Ascending aorta (tissue), 2 donors: ENCODE data around the gene UBN2. TPM values are rescaled to one million over a fixed set of nuclear protein-coding genes. Genes with fewer than 3 reads are reported as not detected.
"Not testable (repeated sequence)": the region's sequence is repeated elsewhere in the genome, so short reads cannot be mapped to it uniquely, and the experiment has no call there.

ENCODE experiments used
- DNase-seq, 2 donors: peaks; one replicate each; pipeline ENCODE4 v3.0.0-alpha.2; 2019; ENCODE audit warnings: low spot score in 2 of 2
- H3K27ac ChIP-seq, 2 donors: fragments of 200-600 bp; sonication (generic); one replicate each; pipeline ENCODE4 v1.5.1; 2016 to 2017; ENCODE audit warnings: mild to moderate bottlenecking in 1 of 2
- H3K27me3 ChIP-seq: fragments of 200-600 bp; sonication (generic); one replicate; pipeline ENCODE4 v1.5.1; 2017
- H3K36me3 ChIP-seq, 2 donors: fragments of 200-600 bp; sonication (generic); one replicate each; pipeline ENCODE4 v1.5.1; 2016
- H3K4me1 ChIP-seq, 2 donors: fragments of 200-600 bp; sonication (generic); one replicate each; pipeline ENCODE4 v1.5.1; 2016 to 2017; ENCODE audit warnings: mild to moderate bottlenecking in 1 of 2
- H3K4me3 ChIP-seq, 2 donors: fragments of 200-600 bp; sonication (generic); one replicate each; pipeline ENCODE4 v1.5.1; 2016 to 2017; ENCODE audit warnings: mild to moderate bottlenecking in 1 of 2
- H3K9me3 ChIP-seq, 2 donors: fragments of 200-600 bp; sonication (generic); one replicate each; pipeline ENCODE4 v1.5.1; 2016
- intact Hi-C: fragments of 100-400 bp; cut with DNase I; formaldehyde crosslinking; loops from one replicate; pipeline ENCODE4 v1.15.1; 2023
- total RNA-seq: library from RNA; depleted of rRNA; stranded (reverse); fragments of >200 nt; gene quantifications from one replicate; pipeline ENCODE4 v1.1.0, GENCODE V29; 2016
- TF ChIP-seq, protein P1 (sequence below), 3 experiments: fragments of 200-600 bp in 2 of 3; fragments of 450-650 bp in 1 of 3; sonication (generic) in 2 of 3; IDR thresholded peaks; one replicate each; pipeline ENCODE4 v1.5.1; 2016 to 2019; ENCODE audit warnings: antibody characterized with exemption in 3 of 3, mild to moderate bottlenecking in 1 of 3, moderate library complexity in 1 of 3

The UBN2 gene
- total RNA-seq, 1 donor from 2014 or later, result 3.7 TPM

GRCh38 chr7:139299296-139299695 is 68.3 kb downstream of the UBN2 start:
- DNase-seq, result no peak
- TF ChIP-seq, protein P1, sequence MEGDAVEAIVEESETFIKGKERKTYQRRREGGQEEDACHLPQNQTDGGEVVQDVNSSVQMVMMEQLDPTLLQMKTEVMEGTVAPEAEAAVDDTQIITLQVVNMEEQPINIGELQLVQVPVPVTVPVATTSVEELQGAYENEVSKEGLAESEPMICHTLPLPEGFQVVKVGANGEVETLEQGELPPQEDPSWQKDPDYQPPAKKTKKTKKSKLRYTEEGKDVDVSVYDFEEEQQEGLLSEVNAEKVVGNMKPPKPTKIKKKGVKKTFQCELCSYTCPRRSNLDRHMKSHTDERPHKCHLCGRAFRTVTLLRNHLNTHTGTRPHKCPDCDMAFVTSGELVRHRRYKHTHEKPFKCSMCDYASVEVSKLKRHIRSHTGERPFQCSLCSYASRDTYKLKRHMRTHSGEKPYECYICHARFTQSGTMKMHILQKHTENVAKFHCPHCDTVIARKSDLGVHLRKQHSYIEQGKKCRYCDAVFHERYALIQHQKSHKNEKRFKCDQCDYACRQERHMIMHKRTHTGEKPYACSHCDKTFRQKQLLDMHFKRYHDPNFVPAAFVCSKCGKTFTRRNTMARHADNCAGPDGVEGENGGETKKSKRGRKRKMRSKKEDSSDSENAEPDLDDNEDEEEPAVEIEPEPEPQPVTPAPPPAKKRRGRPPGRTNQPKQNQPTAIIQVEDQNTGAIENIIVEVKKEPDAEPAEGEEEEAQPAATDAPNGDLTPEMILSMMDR (IDR thresholded peaks at IDR 0.05), result no peak
- intact Hi-C loops, result no loop called here
- Histone ChIP-seq H3K9me3 (no peaks in the 10 kb centered on the region), H3K27ac (no peak overlapping the region), H3K27me3 (no peaks in the 10 kb centered on the region), H3K36me3 (peaks cover 26 to 46% of the 10 kb centered on the region in 2 donors), H3K4me1 (no peaks in the 10 kb centered on the region), H3K4me3 (no peak overlapping the region)

GRCh38 chr7:139300390-139300789 is 69.4 kb downstream of the UBN2 start:
- Histone ChIP-seq H3K4me3 (no peak overlapping the region), H3K36me3 (peaks cover 17 to 36% of the 10 kb centered on the region in 2 donors), H3K9me3 (no peaks in the 10 kb centered on the region), H3K27ac (no peak overlapping the region), H3K4me1 (no peaks in the 10 kb centered on the region), H3K27me3 (no peaks in the 10 kb centered on the region)
- no peak for DNase-seq
- intact Hi-C loops, result no loop called here
- TF ChIP-seq, protein P1 (IDR thresholded peaks at IDR 0.05), result no peak

DNA sequence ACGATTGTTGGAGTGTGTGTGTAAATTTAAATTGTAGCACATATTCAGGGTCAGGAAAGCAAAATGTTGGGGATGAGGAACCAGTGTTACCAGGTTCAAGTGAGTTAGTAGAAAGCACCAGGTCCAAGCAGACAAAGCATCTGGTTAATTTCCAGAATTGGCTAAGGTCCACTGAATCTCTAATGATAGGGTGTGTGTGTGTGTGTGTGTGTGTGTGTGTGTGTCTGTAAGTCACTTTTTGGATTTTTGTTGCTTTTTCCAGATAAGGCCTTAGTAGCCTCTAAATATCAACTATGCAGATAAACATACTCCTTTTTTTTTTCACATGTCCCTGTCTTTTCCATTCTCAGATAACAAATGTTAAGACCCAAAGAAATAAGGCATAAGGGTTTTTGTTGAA is 73.5 kb downstream of the UBN2 start:
- peaks cover 0 to 11% of the 10 kb centered on the region in 2 donors for H3K36me3 ChIP-seq

DNA sequence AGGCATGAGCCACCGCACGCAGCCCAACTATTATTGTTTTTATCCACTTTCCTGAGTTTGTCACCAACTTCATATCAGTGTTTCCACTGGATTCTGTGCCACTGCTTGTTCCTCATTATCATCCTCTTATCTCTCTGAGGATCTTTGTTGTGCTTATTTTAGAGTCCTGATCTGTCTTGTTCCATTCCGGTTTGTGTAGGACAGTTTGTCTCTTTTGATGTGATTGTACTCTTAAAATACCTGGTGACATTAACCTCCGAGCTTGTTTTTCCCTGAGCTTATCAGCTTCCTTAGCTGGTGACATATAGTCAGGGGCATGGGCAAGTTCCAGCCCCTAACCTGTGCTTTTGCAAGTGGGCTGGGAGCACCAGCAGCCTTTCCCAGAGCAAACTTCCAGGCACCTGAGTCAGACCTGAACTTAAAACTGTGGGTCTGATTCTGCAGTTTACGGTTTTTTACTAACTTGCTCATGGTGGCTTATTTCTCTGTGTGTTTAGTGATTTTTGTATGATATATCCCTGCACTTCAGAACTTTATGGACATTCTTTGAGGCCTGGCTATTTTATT is 87.0 kb downstream of the UBN2 start:
- no peaks in the 10 kb centered on the region for H3K27me3 ChIP-seq
- H3K4me3 ChIP-seq, result no peak overlapping the region
- no peaks in the 10 kb centered on the region for H3K36me3 ChIP-seq
- no peaks in the 10 kb centered on the region for H3K4me1 ChIP-seq
- intact Hi-C loops, result no loop called here
- TF ChIP-seq, protein P1 (IDR thresholded peaks at IDR 0.05), result no peak
- no peak for DNase-seq
- H3K9me3 ChIP-seq, result no peaks in the 10 kb centered on the region
- H3K27ac ChIP-seq, result no peak overlapping the region

More for the DNA sequence above, 73.5 kb downstream of the UBN2 start:
- TF ChIP-seq, protein P1 (IDR thresholded peaks at IDR 0.05), result no peak
- Histone ChIP-seq H3K27ac (no peak overlapping the region), H3K4me1 (no peaks in the 10 kb centered on the region), H3K9me3 (no peaks in the 10 kb centered on the region), H3K27me3 (no peaks in the 10 kb centered on the region), H3K4me3 (no peak overlapping the region)
- intact Hi-C loops, result no loop called here
- no peak for DNase-seq

DNA sequence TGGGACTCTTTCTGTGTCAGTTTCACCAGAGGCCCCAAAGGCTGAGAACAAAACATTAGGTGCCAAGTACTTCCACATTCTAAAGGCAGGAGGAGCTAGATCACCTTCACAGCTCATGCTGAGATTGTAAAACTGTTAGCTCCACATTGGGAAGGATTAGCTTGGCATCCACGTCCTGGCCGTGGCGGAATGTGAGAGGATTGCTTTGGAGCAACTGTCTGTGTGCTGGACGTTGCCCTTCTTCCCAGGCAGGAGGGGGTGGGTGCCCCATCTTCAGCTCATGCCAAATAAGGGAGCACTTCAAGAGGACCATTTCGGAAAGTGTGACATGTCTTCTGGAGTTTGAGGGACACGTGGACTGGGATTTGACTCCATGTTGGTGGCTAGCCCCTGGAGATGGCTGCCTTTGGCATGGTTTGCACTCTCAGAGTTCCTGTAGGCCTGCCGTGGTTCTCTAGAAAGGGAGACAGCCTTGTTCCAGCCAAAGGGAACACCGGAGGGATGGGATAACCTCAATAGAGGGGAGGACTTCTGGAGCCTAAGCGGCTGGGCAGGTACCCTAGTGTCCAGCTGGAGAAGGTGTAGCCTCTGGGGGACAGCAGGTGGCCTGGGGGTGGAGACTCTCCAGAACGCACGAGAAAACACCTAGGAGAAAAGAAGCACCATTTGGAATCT is 90.2 kb downstream of the UBN2 start:
- Histone ChIP-seq H3K4me1 (no peaks in the 10 kb centered on the region), H3K27me3 (no peaks in the 10 kb centered on the region), H3K27ac (no peak overlapping the region), H3K36me3 (no peaks in the 10 kb centered on the region), H3K9me3 (no peaks in the 10 kb centered on the region), H3K4me3 (no peak overlapping the region)
- no peak for DNase-seq
- intact Hi-C loops, result no loop called here
- TF ChIP-seq, protein P1 (IDR thresholded peaks at IDR 0.05), result no peak

DNA sequence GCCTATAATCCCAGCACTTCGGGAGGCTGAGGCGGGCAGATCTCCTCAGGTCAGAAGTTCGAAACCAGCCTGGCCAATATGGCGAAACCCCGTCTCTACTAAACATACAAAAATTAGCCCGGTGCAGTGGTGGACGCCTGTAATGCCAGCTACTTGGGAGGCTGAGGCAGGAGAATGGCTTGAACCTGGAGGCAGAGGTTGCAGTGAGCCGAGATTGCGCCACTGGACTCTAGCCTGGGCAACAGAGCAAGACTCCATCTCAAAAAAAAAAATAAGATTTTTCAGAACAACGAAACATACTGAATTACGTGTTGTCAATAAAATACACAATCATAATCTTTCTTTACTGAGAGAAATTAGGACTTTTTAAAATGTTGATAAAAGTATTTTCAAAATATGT is 93.7 kb downstream of the UBN2 start:
- H3K4me1 ChIP-seq, H3K27me3 ChIP-seq, intact Hi-C loops, H3K36me3 ChIP-seq, H3K27ac ChIP-seq, H3K4me3 ChIP-seq, H3K9me3 ChIP-seq, DNase-seq: not testable (repeated sequence)
